HL-60 (cell line): ENCODE results near the gene XPNPEP1.
"Not testable (repeated sequence)": the region's sequence is repeated elsewhere in the genome, so short reads cannot be mapped to it uniquely, and the experiment has no call there.

Experiments
- DNase-seq, 2 experiments: peaks; one replicate each; pipeline ENCODE4 v3.0.0-alpha.2; 2010 to 2020; ENCODE audit warnings: low read depth in 1 of 2, low spot score in 1 of 2
- H3K27ac ChIP-seq: fragments of 250-450 bp; sonication (Bioruptor Pico); replicated peaks from 2 replicates; pipeline ENCODE4 v1.5.1; 2020; ENCODE audit warnings: mild to moderate bottlenecking, moderate library complexity
- H3K27me3 ChIP-seq: fragments of 250-450 bp; sonication (Bioruptor Pico); 2 replicates; pipeline ENCODE4 v1.5.1; 2021; ENCODE audit warnings: mild to moderate bottlenecking, moderate library complexity; ENCODE audit not compliant: insufficient read depth, poor library complexity, severe bottlenecking
- H3K4me3 ChIP-seq: replicated peaks from 2 replicates; pipeline ENCODE4 v1.5.1; 2011; ENCODE audit warnings: mild to moderate bottlenecking, control low read depth, low read length; ENCODE audit not compliant: insufficient read depth
- CTCF ChIP-seq: IDR thresholded peaks from one replicate; pipeline ENCODE4 v1.5.1; 2011; ENCODE audit warnings: low read length, control low read depth, inconsistent platforms; ENCODE audit not compliant: insufficient read depth
- GABPA ChIP-seq: IDR thresholded peaks from 2 replicates; pipeline ENCODE4 v1.6.1; 2012; ENCODE audit warnings: low read depth
- POLR2AphosphoS5 ChIP-seq: IDR thresholded peaks from 2 replicates; pipeline ENCODE4 v1.6.1; 2012; ENCODE audit warnings: low read depth
- REST ChIP-seq: IDR thresholded peaks from 2 replicates; pipeline ENCODE4 v1.6.1; 2012; ENCODE audit warnings: low read depth; ENCODE audit not compliant: insufficient replicate concordance
- SPI1 ChIP-seq: IDR thresholded peaks from 2 replicates; pipeline ENCODE4 v1.6.1; 2012; ENCODE audit warnings: low read depth, mild to moderate bottlenecking, borderline replicate concordance

Gene XPNPEP1

DNA sequence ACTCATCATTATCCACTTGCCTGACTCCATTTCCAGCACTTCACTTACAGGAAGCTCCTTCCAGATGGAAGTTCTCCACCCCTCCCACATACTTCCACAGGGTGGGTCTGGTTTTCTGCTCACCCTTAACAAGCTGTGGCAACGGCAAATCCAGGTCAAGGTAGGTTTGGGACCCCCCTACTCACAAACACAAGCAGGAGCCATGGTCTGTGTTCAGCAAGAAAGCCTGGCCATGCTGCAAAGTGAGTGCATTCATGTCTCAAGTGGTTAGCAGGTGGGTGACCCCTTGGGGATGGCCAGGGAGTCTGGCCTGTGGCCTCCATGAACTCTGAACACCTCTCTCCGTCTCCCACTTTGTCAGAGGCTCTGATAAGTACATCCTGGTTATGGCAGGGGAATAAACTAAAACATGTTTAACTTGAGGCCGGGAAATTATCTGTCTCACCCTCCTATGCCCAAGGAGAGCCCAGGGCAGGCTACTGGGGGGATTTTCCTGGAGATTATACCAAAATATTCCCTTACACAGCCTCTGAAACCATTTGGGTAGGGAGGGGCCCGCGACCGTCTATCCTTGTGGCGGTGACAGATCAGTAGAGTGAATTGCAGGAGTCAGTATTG is 844 bp downstream of the XPNPEP1 start:
- DNase-seq, result no peak
- Histone ChIP-seq H3K27ac (peak overlapping the region; percentile 89), H3K4me3 (peak overlapping the region; percentile 79), H3K27me3 (no peaks in the 10 kb centered on the region)
- TF ChIP-seq REST, result no peak
- TF ChIP-seq POLR2AphosphoS5, result no peak
- TF ChIP-seq GABPA, result no peak
- TF ChIP-seq SPI1, result no peak

DNA sequence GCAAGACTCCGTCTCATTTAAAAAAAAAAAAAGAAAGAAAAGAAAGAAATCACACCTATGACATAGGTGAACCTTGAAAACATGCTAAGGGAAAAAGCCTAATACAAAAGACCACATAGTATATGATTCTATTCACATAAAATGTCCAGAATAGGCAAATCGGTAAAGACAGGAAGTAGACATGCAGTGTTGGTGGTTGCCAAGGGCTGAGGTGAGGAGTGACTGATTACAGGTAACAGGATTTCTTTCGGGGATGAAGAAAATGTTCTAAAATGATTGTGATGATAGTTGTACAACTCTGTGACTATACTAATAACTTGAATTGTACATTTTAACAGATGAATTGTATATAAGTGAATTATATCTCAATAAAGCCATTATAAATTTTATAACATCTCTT is 3.3 kb downstream of the XPNPEP1 start:
- no peak for DNase-seq
- H3K4me3 ChIP-seq, result no peak overlapping the region
- H3K27ac ChIP-seq, result no peak overlapping the region
- H3K27me3 ChIP-seq, result no peaks in the 10 kb centered on the region
- TF ChIP-seq REST, result no peak
- no peak for TF ChIP-seq POLR2AphosphoS5
- TF ChIP-seq CTCF, result no peak
- TF ChIP-seq SPI1, result no peak
- no peak for TF ChIP-seq GABPA

- no peak overlapping the region for H3K4me3 ChIP-seq
- no peak for DNase-seq
- no peak for TF ChIP-seq GABPA
- TF ChIP-seq SPI1, result no peak
- no peak for TF ChIP-seq CTCF
- TF ChIP-seq POLR2AphosphoS5, result no peak
- TF ChIP-seq REST, result no peak
- no peaks in the 10 kb centered on the region for H3K27me3 ChIP-seq
- no peak overlapping the region for H3K27ac ChIP-seq
Observed at GRCh38 chr10:109919220-109919619, 4.1 kb downstream of the XPNPEP1 start.

- H3K4me3 ChIP-seq, H3K27ac ChIP-seq: not testable (repeated sequence)
Observed at GRCh38 chr10:109918707-109919106, 4.6 kb downstream of the XPNPEP1 start.

More at GRCh38 chr10:109918707-109919106, 4.6 kb downstream of the XPNPEP1 start:
- DNase-seq, H3K27me3 ChIP-seq: not testable (repeated sequence)
